OCI-LY1 (cell line): Measurements from ENCODE around the gene IQSEC1.

ENCODE experiments used
- EZH2 ChIP-seq: fragments of 200-600 bp; sonication (generic), shearing (Covaris generic); IDR thresholded peaks from 2 replicates; pipeline ENCODE4 v1.8.0; 2017; ENCODE audit warnings: borderline replicate concordance, mixed run types, mild to moderate bottlenecking, antibody characterized with exemption, low read length, moderate library complexity, mixed read lengths
- TF ChIP-seq, protein P1 (sequence below): fragments of 200-600 bp; sonication (generic), shearing (Covaris generic); IDR thresholded peaks from 2 replicates; pipeline ENCODE4 v1.5.1; 2017; ENCODE audit warnings: mild to moderate bottlenecking, antibody characterized with exemption, low read length, moderate library complexity, mixed read lengths

DNA sequence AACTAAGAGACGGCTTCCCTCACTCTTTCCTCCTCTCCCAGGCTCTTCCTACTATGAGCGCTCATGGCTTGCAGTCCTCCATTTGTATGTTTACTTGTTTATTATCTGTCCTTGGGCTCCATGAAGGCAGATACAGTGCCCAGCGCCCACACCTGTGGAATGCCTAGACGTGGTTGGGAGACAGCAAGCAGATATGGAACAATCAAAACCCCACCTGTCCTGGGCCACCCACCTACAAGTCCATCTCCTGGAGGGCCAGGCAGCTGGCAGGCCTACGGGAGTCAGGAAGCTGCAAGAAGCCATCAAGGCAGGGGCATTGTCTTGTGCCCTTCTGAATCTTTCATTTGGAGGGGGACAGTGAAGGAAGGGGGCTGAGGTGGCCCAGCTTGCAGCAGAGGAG lies 104.7 kb downstream of the IQSEC1 start:
- TF ChIP-seq, protein P1, sequence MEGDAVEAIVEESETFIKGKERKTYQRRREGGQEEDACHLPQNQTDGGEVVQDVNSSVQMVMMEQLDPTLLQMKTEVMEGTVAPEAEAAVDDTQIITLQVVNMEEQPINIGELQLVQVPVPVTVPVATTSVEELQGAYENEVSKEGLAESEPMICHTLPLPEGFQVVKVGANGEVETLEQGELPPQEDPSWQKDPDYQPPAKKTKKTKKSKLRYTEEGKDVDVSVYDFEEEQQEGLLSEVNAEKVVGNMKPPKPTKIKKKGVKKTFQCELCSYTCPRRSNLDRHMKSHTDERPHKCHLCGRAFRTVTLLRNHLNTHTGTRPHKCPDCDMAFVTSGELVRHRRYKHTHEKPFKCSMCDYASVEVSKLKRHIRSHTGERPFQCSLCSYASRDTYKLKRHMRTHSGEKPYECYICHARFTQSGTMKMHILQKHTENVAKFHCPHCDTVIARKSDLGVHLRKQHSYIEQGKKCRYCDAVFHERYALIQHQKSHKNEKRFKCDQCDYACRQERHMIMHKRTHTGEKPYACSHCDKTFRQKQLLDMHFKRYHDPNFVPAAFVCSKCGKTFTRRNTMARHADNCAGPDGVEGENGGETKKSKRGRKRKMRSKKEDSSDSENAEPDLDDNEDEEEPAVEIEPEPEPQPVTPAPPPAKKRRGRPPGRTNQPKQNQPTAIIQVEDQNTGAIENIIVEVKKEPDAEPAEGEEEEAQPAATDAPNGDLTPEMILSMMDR = no peak
- no peak for TF ChIP-seq EZH2
